SK-N-DZ (cell line): ENCODE data around the gene GRIN2A. TPM values are rescaled to one million over a fixed set of nuclear protein-coding genes. Genes with fewer than 3 reads are reported as not detected.

ENCODE experiments used
- DNase-seq: peaks from one replicate; pipeline ENCODE4 v3.0.0-alpha.2; 2015; ENCODE audit warnings: low spot score
- polyA plus RNA-seq, 2 experiments: library from polyadenylated mRNA; depleted of rRNA; stranded (reverse); fragments of >200 nt; gene quantifications; 2 replicates each; pipeline ENCODE4 v1.2.3, GENCODE V29; 2014

Gene GRIN2A
- 0.01 TPM in 1 of 2 replicates, not detected in the other for polyA plus RNA-seq (2014; cell fraction: cytosol; rRNA removed)
- not detected in 2 replicates for polyA plus RNA-seq (2014; cell fraction: nucleus; rRNA removed)

DNA sequence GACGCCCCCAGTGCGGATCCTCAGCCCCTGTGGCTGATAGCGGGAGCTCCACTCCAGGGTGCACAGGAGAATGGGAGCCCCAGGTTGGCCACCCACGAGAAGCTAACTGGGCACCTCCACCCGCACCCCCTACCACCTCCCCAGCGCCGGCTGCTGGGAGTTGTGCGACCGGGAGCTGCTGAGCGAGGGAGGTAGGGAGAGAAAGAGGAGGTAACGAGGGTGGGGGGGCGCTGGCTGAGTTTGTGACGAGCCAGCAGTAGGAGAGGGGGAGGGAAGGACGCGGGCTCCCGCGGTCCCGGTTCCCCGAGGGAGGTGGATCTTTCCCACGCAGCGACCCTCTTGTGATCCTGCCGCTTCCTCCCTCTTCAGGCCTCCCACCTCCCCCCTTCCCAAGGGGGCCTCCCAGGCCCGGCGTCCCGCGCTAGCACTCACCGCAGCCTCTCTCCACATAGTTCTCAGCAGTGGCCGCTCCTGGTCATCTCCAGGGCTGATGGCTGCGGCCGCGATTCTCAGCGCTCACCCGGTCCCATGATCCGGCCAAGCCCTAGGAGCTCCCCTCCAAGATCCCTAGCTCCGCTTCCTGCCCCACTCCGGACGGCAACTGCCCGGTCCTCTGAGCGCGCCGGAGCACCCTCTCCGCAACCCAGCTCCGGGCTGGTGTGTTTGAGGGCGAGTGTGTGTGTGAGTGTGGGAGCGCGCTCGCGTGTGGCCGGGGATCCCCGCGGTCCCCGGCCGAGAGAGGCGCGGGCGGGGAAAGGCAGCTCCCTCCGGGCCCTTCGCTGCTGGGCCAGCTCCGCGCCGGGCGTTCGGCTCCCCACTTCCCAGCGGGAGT, at the start of gene GRIN2A:
TSS of gene GRIN2A (minus strand) at position 207 of the 832 bp plus-strand sequence. CDS start 2,017 bp downstream, outside the sequence.
- DNase-seq, result no peak

DNA sequence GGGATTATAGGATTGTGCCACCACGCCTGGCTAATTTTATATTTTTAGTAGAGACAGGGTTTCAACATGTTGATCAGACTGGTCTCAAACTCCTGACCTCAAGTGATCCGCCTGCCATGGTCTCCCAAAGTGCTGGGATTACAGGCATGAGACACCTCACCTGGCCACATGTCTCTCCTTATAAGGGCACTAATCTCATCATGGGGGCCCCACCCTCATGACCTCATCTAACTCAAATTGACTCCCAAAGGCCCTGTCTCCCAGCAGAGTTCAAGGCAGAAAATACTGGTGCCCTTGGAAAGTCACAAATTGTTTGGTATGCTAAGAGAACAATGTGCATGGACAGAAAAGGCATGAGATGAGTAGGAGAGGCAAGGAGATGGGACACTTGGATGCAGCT, 49.3 kb upstream of the GRIN2A start:
- DNase-seq, result no peak

DNA sequence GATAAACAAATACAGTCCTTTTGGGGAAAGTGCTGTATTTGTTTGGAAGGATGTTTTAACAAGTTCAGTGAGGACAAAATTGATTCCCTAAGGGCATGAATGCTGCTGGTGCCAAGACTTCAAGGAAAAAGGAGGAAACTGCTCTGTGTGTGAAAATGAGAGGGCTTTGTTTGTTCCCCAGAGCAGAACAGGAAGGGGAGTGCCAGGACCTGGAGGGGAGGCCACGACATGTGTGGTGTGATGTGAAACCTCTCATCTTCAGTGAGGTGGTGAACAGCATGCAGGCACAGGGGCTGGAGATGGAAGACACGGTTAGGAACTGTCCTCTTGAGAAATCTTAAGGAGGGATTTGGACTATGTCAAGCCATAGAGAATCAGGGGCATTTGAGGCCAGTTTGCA, 46.6 kb upstream of the GRIN2A start:
- no peak for DNase-seq

DNA sequence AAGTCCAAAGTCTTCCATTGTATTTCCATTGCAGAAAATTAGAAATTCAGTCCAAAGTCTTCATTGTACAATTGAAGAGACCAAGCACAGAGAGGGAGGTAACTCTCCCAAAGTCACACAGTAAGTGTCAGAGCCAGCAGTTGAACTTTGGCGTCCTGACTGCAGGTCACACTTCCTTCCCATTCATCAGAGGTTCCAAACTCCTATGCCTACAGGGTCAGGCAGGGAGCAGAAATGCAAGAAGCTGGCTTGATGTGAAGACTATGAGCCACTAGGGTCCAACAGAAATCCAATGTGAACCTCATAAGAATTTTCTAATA, 44.7 kb upstream of the GRIN2A start:
- no peak for DNase-seq

DNA sequence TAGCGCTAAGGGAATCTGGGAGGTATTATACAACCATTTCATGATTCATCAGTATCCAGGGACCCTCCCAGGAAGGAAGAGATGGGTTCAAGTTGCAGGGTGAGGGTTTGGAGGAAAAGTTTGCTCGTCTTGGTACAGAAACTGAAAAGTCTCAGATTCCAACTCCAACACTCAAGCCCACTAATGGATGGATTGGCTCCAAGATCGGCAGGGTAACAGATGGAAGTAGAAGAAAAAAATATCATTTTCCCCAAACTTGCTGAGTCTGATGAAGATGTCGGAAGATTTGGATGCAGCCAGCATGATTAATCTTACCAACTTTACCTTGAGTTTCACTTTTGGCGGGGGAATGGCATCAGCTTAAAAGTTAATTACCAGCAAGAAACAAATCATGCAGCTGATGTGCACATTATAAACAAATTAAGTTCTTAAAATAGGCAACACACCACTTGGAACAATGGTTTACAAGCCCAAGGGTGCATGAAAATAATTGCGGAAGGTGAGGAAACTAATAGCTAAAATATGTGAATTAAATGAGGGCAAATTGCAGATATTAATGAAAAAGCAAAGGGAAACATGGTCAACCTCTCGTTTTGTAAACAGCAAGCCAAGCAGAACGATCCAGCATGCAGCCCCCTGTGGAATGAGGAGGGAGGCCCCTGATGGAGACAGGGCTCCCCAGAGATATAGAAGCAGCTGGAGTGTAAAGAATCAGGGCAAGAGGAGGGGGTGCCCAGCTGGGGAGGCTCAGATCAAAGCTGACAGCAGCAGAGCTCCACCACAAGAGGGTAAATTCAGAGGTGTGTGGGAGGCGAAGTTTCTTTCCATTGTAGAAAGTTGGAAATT, 44.1 kb upstream of the GRIN2A start:
- no peak for DNase-seq

DNA sequence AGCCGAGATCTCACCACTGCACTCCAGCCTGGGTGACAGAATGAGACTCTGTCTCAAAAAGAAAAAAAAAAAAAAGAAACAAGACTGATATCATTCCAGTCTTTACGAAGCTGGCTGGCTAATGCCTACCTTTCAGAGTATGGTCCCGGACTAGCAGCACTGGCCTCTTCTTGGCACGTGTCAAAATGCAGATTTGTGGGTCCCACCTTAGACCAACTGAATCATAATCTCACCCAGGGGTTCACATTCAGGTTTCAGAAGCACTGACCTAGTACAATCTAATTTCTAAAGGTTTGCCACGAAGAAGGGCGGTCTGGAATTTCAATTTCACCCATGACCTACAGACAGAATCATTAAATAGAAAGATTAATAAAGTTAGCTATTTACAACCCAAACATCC, 43.4 kb upstream of the GRIN2A start:
- DNase-seq, result no peak

DNA sequence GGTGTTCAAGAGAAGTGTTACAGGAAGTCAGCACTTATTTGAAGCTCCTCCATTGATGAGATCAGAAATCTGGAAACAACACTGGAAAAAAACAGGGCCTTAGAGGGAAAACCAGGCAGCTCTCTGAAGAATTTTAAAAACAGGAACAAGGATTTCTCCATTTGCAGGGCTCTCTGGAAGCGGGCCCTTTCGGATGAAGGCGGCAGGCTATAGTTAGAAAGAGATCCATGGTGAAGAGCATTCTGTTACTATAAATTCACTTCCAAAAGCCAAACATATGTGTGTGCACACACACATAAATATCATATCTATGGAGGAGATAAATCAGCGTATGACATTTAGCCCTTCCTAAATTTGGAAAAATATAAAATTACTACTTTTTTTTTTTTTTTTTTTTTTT, 42.6 kb upstream of the GRIN2A start:
- DNase-seq, result no peak

DNA sequence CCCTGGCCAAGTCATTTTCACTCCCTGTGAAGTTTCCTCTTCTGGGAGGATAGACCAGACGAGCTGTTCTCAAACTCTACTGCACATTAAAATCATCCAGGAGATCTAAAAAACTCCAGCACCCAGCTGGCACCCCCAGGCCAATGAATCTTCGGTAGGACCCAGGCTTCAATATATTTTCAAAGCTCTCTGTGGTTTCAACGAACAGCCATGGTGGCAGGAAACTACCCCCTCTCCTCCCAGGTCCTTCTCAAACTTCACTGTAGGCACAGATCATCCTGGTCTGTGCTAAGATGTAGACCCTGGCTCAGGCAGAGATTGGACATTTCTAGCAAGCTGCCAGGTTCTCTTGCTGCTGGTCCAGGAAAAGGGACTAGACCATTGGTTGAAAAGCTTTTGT, 38.7 kb upstream of the GRIN2A start:
- no peak for DNase-seq

DNA sequence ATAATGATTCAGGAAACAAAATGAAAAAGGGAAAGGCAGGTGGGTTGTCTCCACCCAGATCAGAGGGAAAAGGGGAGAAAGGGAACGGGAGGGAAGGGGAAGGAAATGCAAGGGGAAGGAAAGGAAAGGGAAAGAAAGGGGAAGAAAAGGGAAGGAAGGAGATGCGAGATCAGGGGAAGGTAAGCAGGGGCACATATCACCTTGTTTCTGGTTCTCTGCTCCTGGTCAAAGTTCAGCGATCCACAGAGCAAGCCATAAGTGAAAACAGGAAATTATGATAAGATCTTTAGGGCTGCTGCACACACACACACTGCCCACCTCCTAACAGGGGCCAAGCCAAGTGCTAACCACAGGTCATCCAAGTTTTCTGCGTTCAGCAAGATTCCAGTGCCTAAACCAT, 37.5 kb upstream of the GRIN2A start:
- no peak for DNase-seq

DNA sequence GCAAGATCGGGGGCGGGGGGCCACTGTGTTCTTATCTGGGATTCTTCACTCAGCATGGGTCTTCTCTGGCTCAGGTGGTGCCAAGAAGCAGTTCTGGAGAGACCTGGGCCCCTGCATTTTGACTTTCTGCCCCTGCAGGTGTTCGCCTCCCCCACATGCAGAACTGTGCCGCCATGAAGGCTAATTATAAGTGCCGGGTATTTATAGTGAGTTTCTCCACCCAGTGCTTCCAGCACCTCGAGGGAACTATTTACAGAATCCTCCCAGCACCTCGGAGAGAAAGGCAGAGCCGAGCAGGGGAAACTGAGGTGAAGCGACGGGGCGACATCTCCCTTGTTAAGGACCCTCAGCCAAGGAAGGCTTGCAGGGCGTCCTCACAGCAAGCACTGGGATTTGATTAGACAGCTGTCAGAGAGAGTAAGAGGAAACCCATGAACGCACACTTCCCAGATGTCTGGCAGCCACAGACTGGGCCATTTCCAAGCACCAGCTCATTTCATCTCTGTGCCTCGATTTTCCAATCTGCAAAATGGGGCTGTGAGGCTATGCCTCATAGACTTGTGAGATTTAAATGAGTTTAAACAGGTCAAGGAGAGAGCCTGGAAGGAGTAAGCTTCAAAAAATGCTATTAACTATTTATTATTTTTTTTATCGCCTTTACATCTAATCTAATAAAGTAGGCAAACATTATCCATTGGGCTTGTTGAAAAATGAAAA, 36.4 kb upstream of the GRIN2A start:
- DNase-seq, result no peak

DNA sequence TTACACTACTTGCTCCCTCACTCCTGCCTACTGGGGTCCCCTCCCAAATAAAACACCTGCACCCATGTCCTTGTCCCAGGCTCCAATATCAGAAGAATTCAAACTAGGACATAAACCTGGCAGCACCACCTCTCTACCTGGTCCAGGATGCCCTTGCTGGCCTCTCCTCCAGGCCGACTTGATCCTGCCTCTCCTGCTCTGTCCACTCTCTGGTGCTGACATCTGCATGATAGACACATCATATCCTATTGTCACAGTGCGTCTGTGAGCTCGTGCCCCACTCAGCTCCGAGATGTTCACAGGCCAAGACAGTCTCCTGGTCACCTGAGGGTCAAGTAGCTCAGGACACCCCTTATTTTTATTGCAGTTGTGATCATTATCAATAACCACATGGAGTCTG, 31.5 kb upstream of the GRIN2A start:
- DNase-seq, result no peak

DNA sequence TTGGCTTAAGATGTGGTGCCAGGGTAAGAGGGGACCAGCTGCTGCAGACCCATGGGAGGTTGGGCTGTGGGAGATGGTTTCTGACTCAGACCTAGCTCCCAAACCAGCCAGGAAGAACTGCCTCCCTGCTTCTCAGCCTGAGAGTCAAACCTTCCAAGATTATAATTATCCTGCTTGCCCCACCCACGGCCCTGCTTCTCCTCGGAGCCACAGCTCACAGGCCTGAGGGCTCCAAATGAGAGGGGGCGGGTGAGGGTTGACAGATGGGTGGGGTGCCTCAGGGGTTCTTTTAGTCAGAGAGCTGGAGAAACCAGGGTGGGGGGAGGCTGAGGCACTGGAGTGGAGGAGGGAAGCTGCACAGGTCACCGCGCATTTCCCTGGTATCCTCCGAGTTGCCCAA, 28.7 kb upstream of the GRIN2A start:
- DNase-seq, result no peak

DNA sequence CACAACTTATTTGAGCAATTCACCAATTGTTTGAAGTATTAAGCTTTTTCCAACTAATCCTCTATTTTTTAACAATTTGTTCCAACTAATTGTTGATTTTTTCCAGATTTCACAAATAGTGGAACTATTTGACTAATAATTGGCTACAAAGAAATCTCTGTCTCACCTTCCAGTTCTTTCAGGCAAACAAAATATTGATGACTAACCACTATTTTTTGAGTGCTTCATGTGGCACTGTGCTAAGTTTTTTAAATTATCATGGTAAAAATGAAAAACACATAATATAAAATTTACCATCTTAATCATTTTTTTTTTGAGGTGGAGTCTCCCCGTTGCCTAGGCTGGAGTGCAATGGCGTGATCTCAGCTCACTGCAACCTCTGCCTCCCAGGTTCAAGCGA, 24.6 kb upstream of the GRIN2A start:
- no peak for DNase-seq

DNA sequence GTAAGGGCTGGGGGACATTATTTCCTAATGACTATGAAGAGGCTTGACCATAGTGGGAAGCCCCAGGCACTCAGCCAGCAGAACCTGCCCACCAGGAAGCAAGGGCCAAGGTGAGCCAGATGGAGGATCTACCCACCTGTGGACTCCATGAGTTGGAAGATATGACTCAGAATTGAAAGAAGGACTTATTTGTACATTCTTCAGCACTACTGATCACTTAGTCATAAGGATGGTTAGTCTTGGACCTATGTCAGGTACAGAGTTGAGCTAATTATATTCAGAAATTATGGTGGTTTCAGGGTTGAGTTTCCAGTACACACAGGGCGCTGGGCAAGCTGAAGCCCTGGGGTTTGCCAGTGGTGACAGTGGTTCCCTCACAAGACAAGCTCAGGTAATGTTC, 24.0 kb upstream of the GRIN2A start:
- no peak for DNase-seq

DNA sequence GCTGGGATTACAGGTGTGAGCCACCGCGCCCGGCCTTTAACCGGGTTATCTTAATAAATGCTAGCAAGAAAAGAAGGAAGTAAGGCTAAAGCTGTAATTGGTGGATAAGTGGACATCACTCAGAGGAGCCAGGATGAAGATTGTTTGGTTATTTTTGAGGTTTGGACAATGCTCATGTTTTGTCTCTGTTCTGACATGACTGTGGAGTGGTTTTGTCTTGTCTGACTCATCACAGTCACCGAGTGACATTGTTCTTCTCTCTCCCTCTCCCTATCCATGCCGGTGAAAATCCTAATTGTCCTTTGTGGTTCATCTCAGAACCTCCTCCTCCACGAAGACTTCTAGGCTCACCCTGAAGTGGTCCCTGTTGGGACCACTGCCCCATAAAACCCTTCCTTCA, 23.5 kb upstream of the GRIN2A start:
- no peak for DNase-seq

DNA sequence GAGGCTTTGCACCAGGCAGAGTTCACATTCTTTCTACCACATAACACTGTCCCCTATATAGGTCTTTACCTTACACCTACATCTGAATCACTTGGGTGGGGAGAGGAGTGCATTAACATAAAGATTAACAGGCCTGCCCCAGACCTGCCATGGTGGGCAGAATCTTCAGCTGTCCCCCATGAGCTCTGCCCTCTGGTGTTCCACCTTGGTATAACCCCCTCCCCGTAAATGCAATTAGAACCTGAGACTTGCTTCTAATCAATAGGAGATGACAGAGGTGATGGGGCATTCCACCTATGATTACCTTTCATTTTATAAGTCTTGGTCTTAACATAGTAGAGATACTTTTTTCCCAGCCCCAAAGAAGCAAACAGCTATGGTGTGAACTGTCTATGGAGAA, 20.4 kb upstream of the GRIN2A start:
- DNase-seq, result no peak

DNA sequence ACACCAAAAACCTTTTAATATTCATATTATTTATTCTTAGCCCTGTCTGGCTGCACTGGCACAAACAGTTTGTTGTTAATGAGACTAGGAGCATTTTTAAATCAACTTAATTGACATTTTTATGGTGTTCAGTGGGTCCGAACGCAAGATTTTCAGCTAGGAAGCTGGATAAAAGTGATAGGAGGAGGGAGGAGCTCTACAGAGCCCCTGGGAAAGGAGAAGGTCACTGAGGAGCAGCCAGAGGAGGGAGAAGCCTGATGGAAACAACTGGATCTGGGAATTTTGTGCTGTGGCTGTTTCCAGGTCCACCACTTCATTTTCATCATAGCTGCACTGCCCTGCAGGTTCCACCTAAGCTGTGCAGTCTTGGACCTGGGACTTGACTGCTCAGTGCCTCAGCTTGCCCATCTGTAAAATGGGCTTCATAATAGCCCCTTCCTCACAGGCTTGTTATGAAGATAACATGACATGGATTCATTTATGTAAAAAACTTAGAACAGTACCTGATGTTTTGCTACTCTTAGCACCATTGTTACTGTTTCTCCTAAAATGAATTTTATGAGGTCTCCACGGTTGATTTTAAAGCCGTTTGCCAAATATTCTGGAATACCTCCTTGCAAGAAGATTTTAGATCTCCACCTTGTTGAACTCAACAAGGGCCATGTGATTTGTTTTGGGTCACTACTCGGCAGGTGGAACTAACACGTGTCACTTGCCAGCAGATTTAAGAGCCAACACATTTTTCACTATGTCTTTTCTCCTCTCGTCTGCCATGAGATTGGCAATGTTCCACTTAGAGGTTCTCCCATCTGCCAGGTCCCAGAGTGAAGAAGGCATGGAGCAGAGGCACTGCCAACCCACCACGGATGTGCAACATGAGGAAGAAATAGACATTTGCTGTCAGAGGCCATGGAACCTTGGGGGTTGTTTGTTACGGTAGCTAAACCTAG, 18.7 kb upstream of the GRIN2A start:
- no peak for DNase-seq

DNA sequence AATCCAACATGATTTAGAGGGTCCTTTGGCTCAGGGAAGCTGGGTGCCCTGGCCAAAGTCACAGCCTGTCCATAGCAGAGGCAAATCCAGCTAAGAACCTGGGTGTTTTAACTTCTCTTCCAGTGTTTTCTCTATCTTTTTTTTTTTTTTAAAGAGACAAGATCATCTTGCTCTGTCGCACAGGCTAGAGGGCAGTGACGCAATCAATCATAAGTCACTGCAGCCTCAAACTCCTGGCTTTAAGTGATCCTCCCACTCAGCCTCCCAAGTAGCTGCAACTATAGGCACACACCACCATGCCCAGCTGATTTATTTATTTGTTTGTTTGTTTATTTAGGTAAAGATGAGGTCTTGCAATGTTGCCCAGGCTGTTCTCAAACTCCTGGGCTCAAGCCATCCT, 14.8 kb upstream of the GRIN2A start:
- DNase-seq, result no peak

DNA sequence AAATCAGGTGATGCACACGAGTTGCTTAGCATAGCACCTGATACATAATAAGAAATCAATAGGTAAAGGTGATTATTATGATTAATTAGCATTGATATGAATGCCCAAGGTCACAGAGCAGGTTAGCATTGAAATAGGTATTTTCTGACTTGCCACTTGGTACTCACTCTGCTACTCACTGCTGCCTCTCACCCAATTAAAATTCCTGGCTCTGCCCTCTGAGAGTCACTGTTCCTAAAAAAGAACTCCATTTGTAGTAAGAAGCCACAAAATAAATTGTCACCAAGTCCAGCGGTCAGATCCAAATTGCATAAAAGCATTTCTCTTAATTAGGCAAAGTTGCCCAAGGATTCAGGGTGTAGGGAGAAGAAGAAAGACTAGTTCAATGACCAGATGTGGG, 8.9 kb upstream of the GRIN2A start:
- no peak for DNase-seq

DNA sequence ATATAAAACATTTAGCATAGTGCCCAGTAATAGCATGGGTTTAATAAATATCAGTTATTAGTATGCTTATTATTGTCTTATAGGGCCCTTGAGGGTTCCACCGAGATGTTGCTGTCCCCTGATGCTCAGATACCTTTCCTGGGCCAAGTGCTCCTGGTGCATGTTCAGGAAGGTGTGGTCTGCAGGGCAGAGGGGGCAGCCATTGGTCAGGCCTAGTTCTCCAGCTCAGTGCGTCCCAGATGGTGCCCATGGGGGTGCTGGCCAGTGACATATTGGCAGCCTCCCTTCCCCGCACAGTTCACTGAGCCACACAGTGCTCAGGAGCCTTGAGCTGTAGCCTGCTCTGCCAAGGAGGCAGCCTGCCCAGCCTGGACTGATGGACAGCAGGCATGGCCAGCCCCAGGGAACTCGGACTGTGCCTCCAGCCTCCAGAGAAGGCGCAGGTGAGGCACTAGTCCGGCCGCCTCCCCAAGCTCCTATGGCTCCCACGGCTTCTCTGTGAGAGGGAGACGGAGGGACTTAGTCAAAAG, 7.7 kb upstream of the GRIN2A start:
- DNase-seq, result no peak

DNA sequence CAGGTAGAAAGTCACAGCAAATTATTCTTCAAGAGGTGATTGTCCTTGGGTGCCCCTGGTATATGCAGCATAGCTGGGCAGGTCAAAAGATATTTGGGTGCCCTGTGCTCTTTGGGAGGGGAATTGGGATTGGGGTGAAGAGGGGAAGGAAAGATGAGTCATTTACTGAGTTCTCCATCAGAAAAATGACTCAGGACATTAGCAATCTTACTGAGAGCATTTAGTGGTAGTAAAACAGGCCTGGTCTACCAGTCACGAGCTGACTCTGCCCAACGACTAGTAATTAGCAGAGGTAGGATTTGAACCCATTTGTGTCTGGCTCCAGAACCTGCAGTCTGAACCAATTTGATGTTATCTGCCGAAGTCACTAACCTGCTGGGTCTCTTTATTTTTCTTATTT, 6.0 kb upstream of the GRIN2A start:
- DNase-seq, result no peak
